Lower leg skin (tissue), 3 donors: ENCODE data around the gene ATG9A.

ENCODE experiments used
- CTCF ChIP-seq, 3 donors: fragments of 450-650 bp; IDR thresholded peaks; one replicate each; pipeline ENCODE4 v1.5.1; 2016; ENCODE audit warnings: antibody characterized with exemption in 3 of 3, mild to moderate bottlenecking in 3 of 3, moderate library complexity in 2 of 3
- POLR2A ChIP-seq, 2 donors: fragments of 450-650 bp; IDR thresholded peaks; one replicate each; pipeline ENCODE4 v1.6.1; 2016 to 2017; ENCODE audit warnings: antibody characterized with exemption in 2 of 2, mild to moderate bottlenecking in 1 of 2, moderate library complexity in 1 of 2

- TF ChIP-seq CTCF (IDR thresholded peaks at IDR 0.05): no peak
- TF ChIP-seq POLR2A (IDR thresholded peaks at IDR 0.05): no peak
Measured at GRCh38 chr2:219199470-219200211, 29.8 kb downstream of the ATG9A start.
